Peyer's patch (tissue), 4 donors: Measurements from ENCODE around the gene INPP5A.

Experiments used
- POLR2A ChIP-seq, 2 donors: fragments of 450-650 bp; IDR thresholded peaks; one replicate each; pipeline ENCODE4 v1.5.1; 2017; ENCODE audit warnings: antibody characterized with exemption in 2 of 2, mild to moderate bottlenecking in 2 of 2, moderate library complexity in 2 of 2
- TF ChIP-seq, protein P1 (sequence below), 6 experiments: fragments of 450-650 bp in 4 of 6; fragments of 200-600 bp in 2 of 6; sonication (generic) in 1 of 6; IDR thresholded peaks; one replicate each; pipeline ENCODE4 v1.5.1; 2017 to 2019; ENCODE audit warnings: antibody characterized with exemption in 6 of 6, mild to moderate bottlenecking in 3 of 6, moderate library complexity in 1 of 6

- TF ChIP-seq, protein P1, sequence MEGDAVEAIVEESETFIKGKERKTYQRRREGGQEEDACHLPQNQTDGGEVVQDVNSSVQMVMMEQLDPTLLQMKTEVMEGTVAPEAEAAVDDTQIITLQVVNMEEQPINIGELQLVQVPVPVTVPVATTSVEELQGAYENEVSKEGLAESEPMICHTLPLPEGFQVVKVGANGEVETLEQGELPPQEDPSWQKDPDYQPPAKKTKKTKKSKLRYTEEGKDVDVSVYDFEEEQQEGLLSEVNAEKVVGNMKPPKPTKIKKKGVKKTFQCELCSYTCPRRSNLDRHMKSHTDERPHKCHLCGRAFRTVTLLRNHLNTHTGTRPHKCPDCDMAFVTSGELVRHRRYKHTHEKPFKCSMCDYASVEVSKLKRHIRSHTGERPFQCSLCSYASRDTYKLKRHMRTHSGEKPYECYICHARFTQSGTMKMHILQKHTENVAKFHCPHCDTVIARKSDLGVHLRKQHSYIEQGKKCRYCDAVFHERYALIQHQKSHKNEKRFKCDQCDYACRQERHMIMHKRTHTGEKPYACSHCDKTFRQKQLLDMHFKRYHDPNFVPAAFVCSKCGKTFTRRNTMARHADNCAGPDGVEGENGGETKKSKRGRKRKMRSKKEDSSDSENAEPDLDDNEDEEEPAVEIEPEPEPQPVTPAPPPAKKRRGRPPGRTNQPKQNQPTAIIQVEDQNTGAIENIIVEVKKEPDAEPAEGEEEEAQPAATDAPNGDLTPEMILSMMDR (IDR thresholded peaks at IDR 0.05) = no peak
- TF ChIP-seq POLR2A (IDR thresholded peaks at IDR 0.05) = no peak
Observed at GRCh38 chr10:132618158-132618919, 80.8 kb downstream of the INPP5A start.
